ENCODE results near the gene TIGD2. TPM values are rescaled to one million over a fixed set of nuclear protein-coding genes. Genes with fewer than 3 reads are reported as not detected.
A peak's percentile ranks its signal among the peaks of the same experiment; 100 is the strongest.

Gene TIGD2
- 10.7 to 11.5 TPM (median 10.8 TPM) in 3 replicates for total RNA-seq

DNA sequence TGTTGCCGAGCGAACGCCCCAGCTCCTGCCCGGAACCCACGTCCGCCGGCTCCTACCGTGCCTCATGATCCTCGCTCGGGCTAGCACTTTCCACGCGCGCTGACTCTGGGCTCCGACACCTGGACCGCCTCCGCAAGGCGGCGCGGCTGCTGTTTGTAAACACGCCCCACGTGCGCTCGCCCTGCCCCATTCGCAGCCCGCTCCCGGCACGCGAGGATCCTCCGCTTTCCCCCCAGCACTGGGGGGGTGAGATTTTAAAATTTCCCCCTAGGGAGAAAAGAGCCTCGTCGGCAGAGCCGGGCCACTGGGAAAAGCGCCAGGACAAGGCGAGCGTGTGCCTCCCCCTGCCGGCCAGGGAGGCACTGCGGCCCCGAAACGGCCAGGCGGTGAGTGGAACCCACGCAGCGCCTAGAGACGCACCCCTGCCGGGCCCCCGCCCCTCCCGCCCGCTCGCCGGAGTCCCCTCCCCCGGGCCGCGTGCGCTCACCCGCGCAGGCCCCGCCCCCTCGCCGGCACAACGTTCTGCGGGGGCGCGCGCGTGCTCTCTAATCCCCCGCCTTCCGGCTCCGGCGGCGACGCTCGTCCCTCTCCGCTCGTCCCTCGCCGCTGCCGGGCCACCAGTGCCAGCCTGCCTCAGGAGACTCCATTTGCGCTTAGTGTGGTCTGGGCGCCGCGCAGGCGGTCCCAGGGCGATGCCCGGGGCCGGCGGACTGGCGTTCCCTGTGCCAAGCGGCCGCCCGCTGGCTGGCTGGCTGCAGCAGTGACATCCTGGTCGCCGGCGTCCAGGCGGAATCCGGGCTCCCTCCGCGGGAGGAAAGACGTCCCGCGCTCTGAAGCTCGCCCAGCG is at the start of gene TIGD2:
Gene TIGD2 (plus strand): TSS at position 548 of the 847 bp plus-strand sequence. CDS start 1,442 bp downstream, outside the sequence.
- Mint-ChIP-seq H3K4me3 (peak within 1 kb of the TSS; percentile 77), H3K27ac (peak within 1 kb of the TSS; percentile 93), H3K27me3 (ENCODE audit: low read depth) (peaks cover 6% of the 10 kb centered on the region), H3K4me1 (peaks cover 26% of the 10 kb centered on the region), H3K9me3 (no peaks in the 10 kb centered on the region), H3K36me3 (peaks cover 14% of the 10 kb centered on the region)
- DNase-seq (ENCODE audit: low spot score in 2 of 2, unreplicated experiment in 2 of 2): peak; percentile 83 to 85
- TF ChIP-seq, protein P1, sequence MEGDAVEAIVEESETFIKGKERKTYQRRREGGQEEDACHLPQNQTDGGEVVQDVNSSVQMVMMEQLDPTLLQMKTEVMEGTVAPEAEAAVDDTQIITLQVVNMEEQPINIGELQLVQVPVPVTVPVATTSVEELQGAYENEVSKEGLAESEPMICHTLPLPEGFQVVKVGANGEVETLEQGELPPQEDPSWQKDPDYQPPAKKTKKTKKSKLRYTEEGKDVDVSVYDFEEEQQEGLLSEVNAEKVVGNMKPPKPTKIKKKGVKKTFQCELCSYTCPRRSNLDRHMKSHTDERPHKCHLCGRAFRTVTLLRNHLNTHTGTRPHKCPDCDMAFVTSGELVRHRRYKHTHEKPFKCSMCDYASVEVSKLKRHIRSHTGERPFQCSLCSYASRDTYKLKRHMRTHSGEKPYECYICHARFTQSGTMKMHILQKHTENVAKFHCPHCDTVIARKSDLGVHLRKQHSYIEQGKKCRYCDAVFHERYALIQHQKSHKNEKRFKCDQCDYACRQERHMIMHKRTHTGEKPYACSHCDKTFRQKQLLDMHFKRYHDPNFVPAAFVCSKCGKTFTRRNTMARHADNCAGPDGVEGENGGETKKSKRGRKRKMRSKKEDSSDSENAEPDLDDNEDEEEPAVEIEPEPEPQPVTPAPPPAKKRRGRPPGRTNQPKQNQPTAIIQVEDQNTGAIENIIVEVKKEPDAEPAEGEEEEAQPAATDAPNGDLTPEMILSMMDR (IDR thresholded peaks at IDR 0.05; ENCODE audit: unreplicated experiment): peak; percentile 80

DNA sequence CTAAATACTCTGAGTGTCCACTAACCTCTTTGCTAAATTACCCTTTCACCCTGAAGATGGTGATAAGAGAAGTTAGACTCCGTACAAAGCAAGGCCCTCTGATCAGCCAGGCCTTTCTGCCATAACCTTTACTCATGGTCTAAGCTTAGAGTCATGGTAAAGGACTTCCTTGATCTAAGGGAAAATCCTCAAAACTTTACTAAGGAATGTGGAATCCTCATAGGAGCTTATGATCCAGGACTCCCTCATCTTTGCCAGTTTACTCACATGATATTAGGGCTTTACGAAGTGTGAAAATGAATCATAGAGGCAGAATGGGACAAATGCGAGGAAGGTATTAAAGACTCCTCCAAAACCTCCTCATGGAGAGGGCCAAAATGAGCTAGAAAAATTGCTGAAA is 46.5 kb upstream of the TIGD2 start:
- no peak for DNase-seq (ENCODE audit: low spot score in 2 of 2, unreplicated experiment in 2 of 2)
- Mint-ChIP-seq H3K4me3 (no peak overlapping the region), H3K9me3 (peaks cover 25% of the 10 kb centered on the region), H3K36me3 (peaks cover 10% of the 10 kb centered on the region), H3K27ac (no peak overlapping the region), H3K4me1 (no peaks in the 10 kb centered on the region), H3K27me3 (ENCODE audit: low read depth) (no peaks in the 10 kb centered on the region)
- TF ChIP-seq, protein P1 (IDR thresholded peaks at IDR 0.05; ENCODE audit: unreplicated experiment): no peak

DNA sequence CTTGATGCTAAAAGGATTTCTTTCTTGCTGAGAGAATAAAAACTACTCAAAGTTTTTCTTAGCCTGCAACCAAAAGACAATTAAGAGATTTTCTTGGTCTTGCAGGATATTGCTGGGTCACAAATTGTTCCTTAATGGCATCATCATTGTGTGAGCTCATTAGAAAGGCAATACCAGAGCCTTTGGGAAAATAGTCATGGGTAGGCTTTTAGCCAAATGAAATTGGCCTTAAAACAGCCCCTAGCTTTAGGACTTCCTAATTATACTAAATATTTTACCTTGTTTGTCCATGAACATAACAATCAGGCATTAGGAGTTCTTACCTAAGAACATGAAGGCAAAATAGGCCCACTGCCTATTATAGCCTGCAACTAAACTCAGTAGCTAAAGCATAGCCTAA is 43.9 kb upstream of the TIGD2 start:
- no peak overlapping the region for H3K4me3 Mint-ChIP-seq
- peaks cover 4% of the 10 kb centered on the region for H3K9me3 Mint-ChIP-seq
- no peaks in the 10 kb centered on the region for H3K4me1 Mint-ChIP-seq
- H3K27ac Mint-ChIP-seq: no peak overlapping the region
- TF ChIP-seq, protein P1 (IDR thresholded peaks at IDR 0.05; ENCODE audit: unreplicated experiment): no peak
- no peaks in the 10 kb centered on the region for H3K27me3 Mint-ChIP-seq (ENCODE audit: low read depth)
- H3K36me3 Mint-ChIP-seq: no peaks in the 10 kb centered on the region
- DNase-seq (ENCODE audit: low spot score in 2 of 2, unreplicated experiment in 2 of 2): no peak

DNA sequence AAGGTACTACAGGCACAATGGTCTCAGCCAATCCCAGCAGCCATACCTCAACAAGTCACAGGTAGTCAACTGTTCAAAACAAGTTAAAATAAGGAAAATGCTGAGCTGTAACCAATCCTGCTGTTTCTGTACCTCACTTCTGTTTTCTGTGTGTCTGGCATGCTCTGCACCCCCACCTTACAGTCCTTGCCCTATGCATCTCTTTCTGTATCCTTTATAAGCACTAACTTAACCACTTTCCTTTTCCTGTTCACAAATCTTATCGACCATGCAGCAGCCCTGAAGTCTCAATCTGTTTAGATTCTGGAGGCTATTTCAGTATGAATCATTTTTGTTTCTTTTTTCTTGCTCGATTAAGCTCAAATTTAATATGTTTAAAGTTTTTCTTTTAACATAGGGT is 41.9 kb upstream of the TIGD2 start:
- H3K36me3 Mint-ChIP-seq: no peaks in the 10 kb centered on the region
- peaks cover 1% of the 10 kb centered on the region for H3K4me1 Mint-ChIP-seq
- TF ChIP-seq, protein P1 (IDR thresholded peaks at IDR 0.05; ENCODE audit: unreplicated experiment): no peak
- no peak for DNase-seq (ENCODE audit: low spot score in 2 of 2, unreplicated experiment in 2 of 2)
- H3K9me3 Mint-ChIP-seq: no peaks in the 10 kb centered on the region
- H3K4me3 Mint-ChIP-seq: no peak overlapping the region
- H3K27me3 Mint-ChIP-seq (ENCODE audit: low read depth): no peaks in the 10 kb centered on the region
- no peak overlapping the region for H3K27ac Mint-ChIP-seq

DNA sequence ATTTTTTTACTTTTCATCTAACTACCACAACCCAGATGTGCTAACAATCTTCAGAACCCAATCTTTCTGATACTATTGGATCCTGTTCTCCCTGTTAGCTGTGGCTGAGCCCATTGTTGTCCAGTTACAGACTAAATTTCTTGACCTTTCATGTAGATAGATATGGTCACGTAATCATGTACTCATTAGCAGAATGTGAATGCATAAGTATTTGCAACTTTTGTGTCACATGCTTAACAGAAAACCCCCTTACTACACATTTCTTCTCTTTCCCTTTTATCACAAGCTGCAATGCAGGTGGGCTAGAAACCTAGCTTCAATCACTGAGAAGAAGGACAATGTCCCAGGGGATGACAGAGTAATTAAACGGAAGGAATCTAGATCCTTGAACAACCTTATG is 41.3 kb upstream of the TIGD2 start:
- Mint-ChIP-seq H3K9me3 (no peaks in the 10 kb centered on the region), H3K27me3 (ENCODE audit: low read depth) (no peaks in the 10 kb centered on the region), H3K27ac (no peak overlapping the region), H3K4me3 (no peak overlapping the region), H3K4me1 (peaks cover 1% of the 10 kb centered on the region), H3K36me3 (no peaks in the 10 kb centered on the region)
- no peak for DNase-seq (ENCODE audit: low spot score in 2 of 2, unreplicated experiment in 2 of 2)
- TF ChIP-seq, protein P1 (IDR thresholded peaks at IDR 0.05; ENCODE audit: unreplicated experiment): no peak

Data from mesothelial cell of epicardium (in vitro differentiated cells).